Endothelial cell of umbilical vein (primary cell): Measurements from ENCODE around the gene MYO6. TPM values are rescaled to one million over a fixed set of nuclear protein-coding genes. Genes with fewer than 3 reads are reported as not detected.
A peak's percentile ranks its signal among the peaks of the same experiment; 100 is the strongest.

Source experiments
- BruUV-seq: library from RNA; stranded (reverse); fragments of 400-500 nt; replicated peaks from 2 replicates; lab custom pipeline; 2021; lab: Mats Ljungman, UMichigan
- CTCF ChIA-PET: fragments of 300-600, 350-600 bp; sonication (Branson Sonifier 250); formaldehyde crosslinking; loops from one replicate; lab custom pipeline; 2021; ENCODE audit warnings: antibody characterized with exemption, inconsistent platforms; lab: Charles Lee
- POLR2A ChIA-PET: fragments of 300-600, 350-600 bp; sonication (Branson Sonifier 250); formaldehyde crosslinking; loops from one replicate; lab custom pipeline; 2021; ENCODE audit warnings: antibody characterized with exemption, inconsistent platforms; lab: Charles Lee
- DNase-seq: peaks from one replicate; pipeline ENCODE4 v3.0.0-alpha.2; 2011; ENCODE audit warnings: low read depth, low spot score
- FAIRE-seq: peaks from 2 replicates; lab custom pipeline; 2011; peaks lifted over from hg19 to GRCh38; lab: Jason Lieb, UNC
- H2AFZ ChIP-seq: 2 replicates; pipeline ENCODE4 v1.6.0; 2012; ENCODE audit warnings: low read depth, low read length, control low read depth, inconsistent platforms
- H3K27ac ChIP-seq: 2 replicates; pipeline ENCODE4 v1.5.1; 2011; ENCODE audit warnings: low read depth, mild to moderate bottlenecking, control low read depth, low read length, moderate library complexity; ENCODE audit not compliant: insufficient read depth
- H3K27me3 ChIP-seq, 2 experiments: 2 replicates each; pipeline versions ENCODE4 v1.6.0 to v1.6.1; 2011; ENCODE audit warnings: low read length in 2 of 2, mixed read lengths in 1 of 2; ENCODE audit not compliant: control insufficient read depth in 2 of 2, insufficient read depth in 2 of 2
- H3K36me3 ChIP-seq, 2 experiments: 2 replicates in 1 of 2; 3 replicates in 1 of 2; pipeline ENCODE4 v1.5.1; 2011; ENCODE audit warnings: low read length in 2 of 2, mild to moderate bottlenecking in 1 of 2, moderate library complexity in 1 of 2; ENCODE audit not compliant: control insufficient read depth in 2 of 2, insufficient read depth in 2 of 2; ENCODE audit errors: extremely low read depth in 1 of 2
- H3K4me1 ChIP-seq: 3 replicates; pipeline ENCODE4 v1.5.1; 2011; ENCODE audit warnings: mild to moderate bottlenecking, low read length; ENCODE audit not compliant: control insufficient read depth, insufficient read depth; ENCODE audit errors: extremely low read depth
- H3K4me2 ChIP-seq: 2 replicates; pipeline ENCODE4 v1.6.1; 2011; ENCODE audit warnings: low read length, control low read depth, mixed read lengths; ENCODE audit not compliant: insufficient read depth
- H3K4me3 ChIP-seq, 3 experiments: fragments of 200-600 bp in 1 of 3; sonication (generic), shearing (Covaris generic) in 1 of 3; replicated peaks in 1 of 3; 2 replicates each; pipeline ENCODE4 v1.5.1; 2011 to 2016; ENCODE audit warnings: control low read depth in 3 of 3, low read length in 3 of 3, mild to moderate bottlenecking in 2 of 3, inconsistent platforms in 1 of 3, low read depth in 1 of 3, moderate library complexity in 1 of 3; ENCODE audit not compliant: insufficient read depth in 1 of 3
- H3K79me2 ChIP-seq: 2 replicates; pipeline ENCODE4 v1.6.0; 2012; ENCODE audit warnings: low read length, inconsistent platforms; ENCODE audit not compliant: control insufficient read depth, insufficient read depth
- H3K9ac ChIP-seq: replicated peaks from 2 replicates; pipeline ENCODE3; 2011; ENCODE audit warnings: low read length, control low read depth; ENCODE audit not compliant: insufficient read depth; ENCODE audit errors: extremely low read depth
- H3K9me1 ChIP-seq: replicated peaks from 3 replicates; pipeline ENCODE4 v1.6.0; 2011; ENCODE audit warnings: mild to moderate bottlenecking, low read length; ENCODE audit not compliant: control insufficient read depth, insufficient read depth; ENCODE audit errors: extremely low read depth
- H3K9me3 ChIP-seq: replicated peaks from 2 replicates; pipeline ENCODE4 v1.5.1; 2012; ENCODE audit warnings: low read length, inconsistent platforms; ENCODE audit not compliant: control insufficient read depth, insufficient read depth
- H4K20me1 ChIP-seq: replicated peaks from 2 replicates; pipeline ENCODE3; 2011; ENCODE audit warnings: mild to moderate bottlenecking, low read length; ENCODE audit not compliant: control insufficient read depth, insufficient read depth; ENCODE audit errors: extremely low read depth
- EZH2 ChIP-seq: IDR thresholded peaks from 2 replicates; pipeline ENCODE4 v1.6.1; 2012; ENCODE audit warnings: borderline replicate concordance, low read depth, mild to moderate bottlenecking, moderate library complexity, low read length, inconsistent platforms; ENCODE audit not compliant: severe bottlenecking
- FOS ChIP-seq: IDR thresholded peaks from 2 replicates; pipeline ENCODE4 v1.6.1; 2011; ENCODE audit warnings: mild to moderate bottlenecking, low read length, moderate library complexity, borderline replicate concordance; ENCODE audit not compliant: insufficient read depth
- POLR2A ChIP-seq: IDR thresholded peaks from 2 replicates; pipeline ENCODE4 v1.6.1; 2012; ENCODE audit warnings: low read depth, mild to moderate bottlenecking, control low read depth, low read length
- POLR2AphosphoS5 ChIP-seq: IDR thresholded peaks from 2 replicates; pipeline ENCODE4 v1.6.1; 2012; ENCODE audit warnings: low read depth, mild to moderate bottlenecking, control low read depth, low read length, moderate library complexity; ENCODE audit not compliant: insufficient read depth
- dilution Hi-C: fragments of 300-500 bp; cut with MboI; formaldehyde crosslinking; loops from one replicate; pipeline ENCODE4 v1.15.0; 2019; ENCODE audit warnings: low sequenced_read_pairs; ENCODE audit not compliant: extremely low pct_ligation_motif_present
- intact Hi-C: fragments of 100-400 bp; cut with micrococcal nuclease; formaldehyde crosslinking; loops from one replicate; pipeline ENCODE4 v1.10.0; 2022
- polyA plus RNA-seq, 4 experiments: library from polyadenylated mRNA; depleted of rRNA in 3 of 4; stranded (reverse) in 3 of 4; unstranded in 1 of 4; fragments of >200 nt; gene quantifications; 2 replicates each; pipeline versions ENCODE4 v1.2.1 to v1.2.3, GENCODE V29; 2011 to 2012; ENCODE audit warnings: missing spikeins in 1 of 4
- total RNA-seq: library from RNA; stranded (reverse); gene quantifications from 2 replicates; pipeline ENCODE4 v1.2.3, GENCODE V29; 2021
- TF ChIP-seq, protein P1 (sequence below), 2 donors: IDR thresholded peaks; 1 replicate in 1 of 2; 2 replicates in 1 of 2; pipeline ENCODE4 v1.5.1; 2011; ENCODE audit warnings: low read length in 2 of 2, mild to moderate bottlenecking in 2 of 2, moderate library complexity in 2 of 2, control low read depth in 1 of 2, inconsistent platforms in 1 of 2, low read depth in 1 of 2; ENCODE audit not compliant: insufficient read depth in 1 of 2; ENCODE audit errors: extremely low read depth in 1 of 2
- TF ChIP-seq, protein P2 (sequence below): IDR thresholded peaks from 2 replicates; pipeline ENCODE4 v1.6.1; 2011; ENCODE audit not compliant: insufficient read depth, insufficient read length

MYO6 gene
- total and polyA plus RNA-seq, 2 donors (not counting 3 experiments of a cell fraction or from before 2014, with no cell fraction given), result 15.5 to 68.0 TPM

DNA sequence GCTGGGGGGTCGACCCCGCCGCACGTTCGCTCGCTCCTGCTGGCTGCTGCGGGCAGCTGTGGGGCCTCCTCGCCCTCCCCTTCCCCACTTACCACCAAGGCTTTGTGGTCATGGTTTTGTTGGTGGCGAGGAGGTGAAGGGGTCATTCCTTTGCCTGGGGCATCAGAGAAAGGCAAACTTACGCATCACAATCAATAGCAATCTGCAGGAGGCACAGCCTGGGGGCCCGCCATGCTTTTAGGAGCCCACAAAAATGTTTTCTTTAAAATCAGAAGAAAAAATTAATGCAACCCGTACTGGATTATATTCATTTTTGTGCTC is 186.4 kb downstream of the MYO6 start:
- CTCF ChIA-PET, result interaction anchor here (0.8 to 5.2 kb wide), 18 partner anchors 8 to 1991 kb away, joined by 3 to 105 read pairs (median 6); partner anchors contain the start of gene HTR1B
- no peak for FAIRE-seq
- no peak for DNase-seq
- dilution Hi-C loops (no loop called here), intact Hi-C loops (loop anchor here (1.0 to 5.0 kb wide), 3 partner anchors 762 to 1527 kb away; no protein-coding TSS in a partner anchor)
- Histone ChIP-seq H3K9me3 (no peaks in the 10 kb centered on the region), H3K79me2 (no peaks in the 10 kb centered on the region), H3K4me1 (peaks cover 4% of the 10 kb centered on the region), H3K9me1 (no peaks in the 10 kb centered on the region), H4K20me1 (no peaks in the 10 kb centered on the region), H3K4me3 (peak overlapping the region in 2 of 3 experiments; percentile 35 to 51), H2AFZ (peak overlapping the region; percentile 89), H3K4me2 (peak overlapping the region; percentile 81), H3K36me3 (no peaks in the 10 kb centered on the region), H3K27me3 (no peaks in the 10 kb centered on the region), H3K27ac (no peak overlapping the region), H3K9ac (no peak overlapping the region)
- BruUV-seq, result no TSS peak
- TF ChIP-seq, protein P1, sequence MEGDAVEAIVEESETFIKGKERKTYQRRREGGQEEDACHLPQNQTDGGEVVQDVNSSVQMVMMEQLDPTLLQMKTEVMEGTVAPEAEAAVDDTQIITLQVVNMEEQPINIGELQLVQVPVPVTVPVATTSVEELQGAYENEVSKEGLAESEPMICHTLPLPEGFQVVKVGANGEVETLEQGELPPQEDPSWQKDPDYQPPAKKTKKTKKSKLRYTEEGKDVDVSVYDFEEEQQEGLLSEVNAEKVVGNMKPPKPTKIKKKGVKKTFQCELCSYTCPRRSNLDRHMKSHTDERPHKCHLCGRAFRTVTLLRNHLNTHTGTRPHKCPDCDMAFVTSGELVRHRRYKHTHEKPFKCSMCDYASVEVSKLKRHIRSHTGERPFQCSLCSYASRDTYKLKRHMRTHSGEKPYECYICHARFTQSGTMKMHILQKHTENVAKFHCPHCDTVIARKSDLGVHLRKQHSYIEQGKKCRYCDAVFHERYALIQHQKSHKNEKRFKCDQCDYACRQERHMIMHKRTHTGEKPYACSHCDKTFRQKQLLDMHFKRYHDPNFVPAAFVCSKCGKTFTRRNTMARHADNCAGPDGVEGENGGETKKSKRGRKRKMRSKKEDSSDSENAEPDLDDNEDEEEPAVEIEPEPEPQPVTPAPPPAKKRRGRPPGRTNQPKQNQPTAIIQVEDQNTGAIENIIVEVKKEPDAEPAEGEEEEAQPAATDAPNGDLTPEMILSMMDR (IDR thresholded peaks at IDR 0.05; ENCODE audit: extremely low read depth in 1 of 2, insufficient read depth in 1 of 2, low read depth in 1 of 2, low read length in 2 of 2), result no peak
- TF ChIP-seq EZH2 (no peak), POLR2A (no peak), POLR2AphosphoS5 (no peak), FOS (no peak)
- TF ChIP-seq, protein P2, sequence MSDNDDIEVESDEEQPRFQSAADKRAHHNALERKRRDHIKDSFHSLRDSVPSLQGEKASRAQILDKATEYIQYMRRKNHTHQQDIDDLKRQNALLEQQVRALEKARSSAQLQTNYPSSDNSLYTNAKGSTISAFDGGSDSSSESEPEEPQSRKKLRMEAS, result no peak
- POLR2A ChIA-PET, result no interaction called here
